IMR-90 (cell line): ENCODE results near the gene ALG6. TPM values are rescaled to one million over a fixed set of nuclear protein-coding genes. Genes with fewer than 3 reads are reported as not detected.

ENCODE experiments used
- ATAC-seq: fragments of 200-7000 bp; cut with Tn5 transposase; 2 replicates; pipeline ENCODE4 v1.9.1; 2020; ENCODE audit warnings: low read depth, mild to moderate bottlenecking, moderate library complexity
- BruUV-seq: library from RNA; stranded (reverse); fragments of 400-500 nt; replicated peaks from 2 replicates; lab custom pipeline; 2021; lab: Mats Ljungman, UMichigan
- CTCF ChIA-PET: fragments of 300-600 bp; formaldehyde crosslinking; extraction: SDS; loops from one replicate; lab custom pipeline; 2021; ENCODE audit warnings: antibody characterized with exemption; lab: Yijun Ruan, JAX
- POLR2A ChIA-PET: fragments of 300-600 bp; sonication (Branson Sonifier 250); formaldehyde crosslinking; loops from one replicate; lab custom pipeline; 2022; ENCODE audit warnings: antibody characterized with exemption; ENCODE audit not compliant: unreplicated experiment; lab: Charles Lee
- DNase-seq: peaks from one replicate; pipeline ENCODE4 v3.0.0; 2013
- H2AFZ ChIP-seq: replicated peaks from 2 replicates; pipeline ENCODE3; 2013; ENCODE audit warnings: low read length, mild to moderate bottlenecking; ENCODE audit not compliant: poor library complexity
- H2AK5ac ChIP-seq: 2 replicates; pipeline ENCODE4 v1.6.1; 2013; ENCODE audit warnings: low read depth, low read length, inconsistent platforms
- H2AK9ac ChIP-seq: replicated peaks from 2 replicates; pipeline ENCODE3; 2013; ENCODE audit warnings: mild to moderate bottlenecking, low read depth, low read length, moderate library complexity; ENCODE audit not compliant: poor library complexity
- H2BK120ac ChIP-seq: 2 replicates; pipeline ENCODE4 v1.6.1; 2013; ENCODE audit warnings: low read depth, low read length, inconsistent platforms
- H2BK15ac ChIP-seq: 3 replicates; pipeline ENCODE4 v1.6.1; 2013; ENCODE audit warnings: low read depth, low read length, inconsistent platforms
- H2BK20ac ChIP-seq: 2 replicates; pipeline ENCODE4 v1.6.1; 2013; ENCODE audit warnings: low read depth, mild to moderate bottlenecking, inconsistent platforms, low read length, moderate library complexity
- H2BK5ac ChIP-seq: 2 replicates; pipeline ENCODE4 v1.6.1; 2013; ENCODE audit warnings: mild to moderate bottlenecking, low read depth, low read length, inconsistent platforms; ENCODE audit not compliant: poor library complexity, severe bottlenecking
- H3K14ac ChIP-seq: replicated peaks from 2 replicates; pipeline ENCODE4 v1.6.1; 2013; ENCODE audit warnings: low read depth, low read length, inconsistent platforms
- H3K18ac ChIP-seq: 2 replicates; pipeline ENCODE4 v1.6.1; 2013; ENCODE audit warnings: low read depth, low read length, control low read depth
- H3K23ac ChIP-seq: 2 replicates; pipeline ENCODE4 v1.6.1; 2013; ENCODE audit warnings: low read depth, low read length, inconsistent platforms
- H3K27ac ChIP-seq: 2 replicates; pipeline ENCODE4 v1.5.1; 2013; ENCODE audit warnings: mild to moderate bottlenecking, control low read depth, low read length; ENCODE audit not compliant: insufficient read depth
- H3K27me3 ChIP-seq: 2 replicates; pipeline ENCODE4 v1.6.1; 2013; ENCODE audit warnings: low read length; ENCODE audit not compliant: control insufficient read depth, insufficient read depth
- H3K36me3 ChIP-seq: 2 replicates; pipeline ENCODE4 v1.6.1; 2013; ENCODE audit warnings: low read length, mixed read lengths; ENCODE audit not compliant: control insufficient read depth, insufficient read depth
- H3K4ac ChIP-seq: 2 replicates; pipeline ENCODE4 v1.6.1; 2013; ENCODE audit warnings: low read depth, low read length, inconsistent platforms
- H3K4me1 ChIP-seq: 2 replicates; pipeline ENCODE4 v1.6.1; 2013; ENCODE audit warnings: low read length, mixed read lengths; ENCODE audit not compliant: control insufficient read depth, insufficient read depth
- H3K4me2 ChIP-seq: 2 replicates; pipeline ENCODE4 v1.6.1; 2013; ENCODE audit warnings: low read depth, mild to moderate bottlenecking, control low read depth, low read length, moderate library complexity
- H3K4me3 ChIP-seq: 2 replicates; pipeline ENCODE4 v1.5.1; 2013; ENCODE audit warnings: low read depth, mild to moderate bottlenecking, control low read depth, low read length, moderate library complexity; ENCODE audit not compliant: insufficient read depth
- H3K56ac ChIP-seq: 2 replicates; pipeline ENCODE4 v1.6.1; 2013; ENCODE audit warnings: low read length, inconsistent platforms; ENCODE audit not compliant: insufficient read depth; ENCODE audit errors: extremely low read depth
- H3K79me1 ChIP-seq, 2 experiments: 2 replicates each; pipeline ENCODE4 v1.6.1; 2013; ENCODE audit warnings: low read length in 2 of 2, inconsistent platforms in 1 of 2, low read depth in 1 of 2
- H3K9ac ChIP-seq: 2 replicates; pipeline ENCODE4 v1.6.1; 2013; ENCODE audit warnings: low read depth, low read length, control low read depth
- H3K9me1 ChIP-seq: 2 replicates; pipeline ENCODE4 v1.6.1; 2013; ENCODE audit warnings: low read length, inconsistent platforms; ENCODE audit not compliant: insufficient read depth
- H3K9me3 ChIP-seq: 2 replicates; pipeline ENCODE4 v1.6.1; 2013; ENCODE audit warnings: low read length; ENCODE audit not compliant: control insufficient read depth, insufficient read depth
- H4K20me1 ChIP-seq: 2 replicates; pipeline ENCODE4 v1.6.1; 2013; ENCODE audit warnings: low read length, inconsistent platforms; ENCODE audit not compliant: insufficient read depth
- H4K5ac ChIP-seq: 2 replicates; pipeline ENCODE4 v1.6.1; 2013; ENCODE audit warnings: mild to moderate bottlenecking, low read depth, low read length, control low read depth
- H4K8ac ChIP-seq, 2 experiments: 2 replicates each; pipeline ENCODE4 v1.6.1; 2013; ENCODE audit warnings: low read depth in 2 of 2, low read length in 2 of 2, control low read depth in 1 of 2, inconsistent platforms in 1 of 2
- H4K91ac ChIP-seq: 2 replicates; pipeline ENCODE4 v1.6.1; 2013; ENCODE audit warnings: low read depth, low read length, inconsistent platforms; ENCODE audit not compliant: insufficient read depth
- CHD1 ChIP-seq: IDR thresholded peaks from 2 replicates; pipeline ENCODE4 v1.6.1; 2012; ENCODE audit warnings: low read depth, low read length, improper control_type of control experiment
- FOS ChIP-seq: fragments of 150-350 bp; IDR thresholded peaks from 2 replicates; pipeline ENCODE4 v1.6.1; 2016; ENCODE audit warnings: low read depth, low read length
- MXI1 ChIP-seq: IDR thresholded peaks from 2 replicates; pipeline ENCODE4 v1.6.1; 2012; ENCODE audit warnings: low read depth, mild to moderate bottlenecking, low read length, moderate library complexity, borderline replicate concordance
- RCOR1 ChIP-seq: IDR thresholded peaks from 2 replicates; pipeline ENCODE4 v1.6.1; 2012; ENCODE audit warnings: mild to moderate bottlenecking, low read length, improper control_type of control experiment; ENCODE audit not compliant: insufficient replicate concordance
- WGBS, 2 experiments: methylation state at CpG; one replicate each; pipeline versions ENCODE4 v1.1.5 to v1.1.7; 2013; ENCODE audit warnings: missing lambda C conversion rate in 2 of 2; ENCODE audit not compliant: insufficient read length in 1 of 2; ENCODE audit errors: extremely low coverage in 2 of 2; 5-methylcytosine and 5-hydroxymethylcytosine counted together
- dilution Hi-C: fragments of 300-500 bp; cut with HindIII; formaldehyde crosslinking; loops from one replicate; pipeline ENCODE4 v1.14.3; 2018; ENCODE audit warnings: low sequenced_read_pairs; ENCODE audit not compliant: unreplicated experiment
- in situ Hi-C: fragments of 300-500 bp; cut with MboI; formaldehyde crosslinking; loops from 3 replicates; pipeline ENCODE4 v1.14.3; 2019; ENCODE audit warnings: low sequenced_read_pairs, inconsistent platforms, mixed read lengths
- intact Hi-C: fragments of 100-400 bp; cut with micrococcal nuclease; formaldehyde crosslinking; loops from 2 replicates; pipeline ENCODE4 v1.10.0; 2022
- microRNA-seq, 2 experiments: library from miRNA; stranded (forward) in 1 of 2; unstranded in 1 of 2; fragments of 10-50 nt in 1 of 2; fragments of <30 nt in 1 of 2; gene quantifications in 1 of 2; microRNA quantifications in 1 of 2; one replicate each; pipeline versions ENCODE3 to v1.1.0; 2013 to 2020; ENCODE audit not compliant: insufficient read depth in 1 of 2, insufficient read length in 1 of 2, unreplicated experiment in 1 of 2
- polyA plus RNA-seq, 3 experiments: library from polyadenylated mRNA; depleted of rRNA; stranded (reverse); fragments of >200 nt; gene quantifications; 2 replicates each; pipeline ENCODE4 v1.2.3, GENCODE V29; 2012; ENCODE audit warnings: low replicate concordance in 1 of 3
- small RNA-seq, 5 experiments: library from RNA; depleted of rRNA; stranded (forward); fragments of <200 nt; gene quantifications; one replicate each; pipeline ENCODE3, GENCODE V24; 2012
- total RNA-seq: library from RNA; depleted of rRNA; stranded (reverse); fragments of >200 nt; gene quantifications from 2 replicates; pipeline ENCODE4 v1.2.3, GENCODE V29; 2012; rRNA removed
- TF ChIP-seq, protein P1 (sequence below): fragments of 150-350 bp; IDR thresholded peaks from 2 replicates; pipeline ENCODE4 v1.6.1; 2017; ENCODE audit warnings: mild to moderate bottlenecking, antibody characterized with exemption, low read length, low read depth

The ALG6 gene
- total and polyA plus RNA-seq, 2 of the 4 experiments (the other 2 are of a cell fraction) = 4.8 to 6.5 TPM

DNA sequence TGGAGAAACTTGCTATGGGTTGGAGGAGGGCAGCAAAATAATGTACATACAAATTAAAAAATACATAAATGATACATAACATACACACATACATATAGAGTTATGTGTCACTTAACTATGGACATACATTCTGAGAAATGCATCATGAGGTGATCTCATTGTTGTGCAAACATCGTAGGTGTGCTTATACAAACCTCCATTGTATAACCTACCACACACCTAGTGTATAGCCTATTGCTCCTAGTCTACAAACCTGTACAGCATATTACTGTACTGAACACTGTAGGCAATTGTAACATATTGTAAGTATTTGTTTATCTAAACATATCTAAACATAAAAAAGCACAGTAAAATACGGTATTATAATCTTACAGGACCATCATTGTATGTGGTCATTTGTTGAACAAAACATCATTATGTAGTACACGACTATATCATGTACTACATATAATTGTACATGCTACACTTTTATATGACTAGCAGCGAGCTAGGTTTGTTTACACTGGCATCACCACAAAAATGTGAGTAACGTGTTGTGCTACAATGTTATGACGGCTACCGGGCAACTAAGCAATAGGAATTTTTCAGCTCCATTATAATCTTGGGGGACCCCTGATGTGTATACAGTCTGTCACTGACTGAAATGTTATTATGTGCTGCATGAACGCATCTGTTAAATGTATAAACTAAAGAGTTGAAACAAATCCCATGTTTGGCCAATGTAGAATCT is 120.1 kb downstream of the ALG6 start:
- no CpG with 5 or more reads among the region's 8 CpGs for WGBS, 2 experiments
- no peak overlapping the region for H2BK120ac ChIP-seq
- H3K4ac ChIP-seq = no peak overlapping the region
- H2AK9ac ChIP-seq = no peak overlapping the region
- no peaks in the 10 kb centered on the region for H3K79me1 ChIP-seq
- no peak overlapping the region for H3K14ac ChIP-seq
- ChIA-PET CTCF (interaction anchor here (0.7 kb wide), 1 partner anchor 10 kb away, joined by 3 read pairs; no protein-coding TSS in a partner anchor), POLR2A (no interaction called here)
- no TSS peak for BruUV-seq
- no peaks in the 10 kb centered on the region for H3K36me3 ChIP-seq
- in situ Hi-C loops = no loop called here
- DNase-seq (peak; percentile 91), ATAC-seq (peak; percentile 94)
- peaks cover 3% of the 10 kb centered on the region; the same call in 1 of the 2 replicates for H3K9me1 ChIP-seq
- H3K4me3 ChIP-seq = no peak overlapping the region
- no peak overlapping the region for H2AFZ ChIP-seq
- H4K8ac ChIP-seq = no peak overlapping the region
- intact Hi-C loops = no loop called here
- no peaks in the 10 kb centered on the region for H4K20me1 ChIP-seq
- no peak overlapping the region for H3K9ac ChIP-seq
- H2BK5ac ChIP-seq = no peak overlapping the region
- no peak overlapping the region for H4K91ac ChIP-seq
- H4K5ac ChIP-seq = no peak overlapping the region
- no peaks in the 10 kb centered on the region for H3K27me3 ChIP-seq
- dilution Hi-C loops = no loop called here
- no peak overlapping the region for H3K18ac ChIP-seq
- no peak overlapping the region for H2AK5ac ChIP-seq
- no peak overlapping the region for H3K23ac ChIP-seq
- peaks cover 2% of the 10 kb centered on the region for H3K4me1 ChIP-seq
- H3K9me3 ChIP-seq = no peaks in the 10 kb centered on the region
- no peak overlapping the region for H3K56ac ChIP-seq
- H2BK15ac ChIP-seq = no peak overlapping the region
- H3K27ac ChIP-seq = no peak overlapping the region
- H3K4me2 ChIP-seq = no peak overlapping the region
- no peak for TF ChIP-seq RCOR1
- TF ChIP-seq MXI1 = no peak
- no peak for TF ChIP-seq CHD1
- TF ChIP-seq, protein P1, sequence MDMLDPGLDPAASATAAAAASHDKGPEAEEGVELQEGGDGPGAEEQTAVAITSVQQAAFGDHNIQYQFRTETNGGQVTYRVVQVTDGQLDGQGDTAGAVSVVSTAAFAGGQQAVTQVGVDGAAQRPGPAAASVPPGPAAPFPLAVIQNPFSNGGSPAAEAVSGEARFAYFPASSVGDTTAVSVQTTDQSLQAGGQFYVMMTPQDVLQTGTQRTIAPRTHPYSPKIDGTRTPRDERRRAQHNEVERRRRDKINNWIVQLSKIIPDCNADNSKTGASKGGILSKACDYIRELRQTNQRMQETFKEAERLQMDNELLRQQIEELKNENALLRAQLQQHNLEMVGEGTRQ = no peak
- no peak for TF ChIP-seq FOS
- H2BK20ac ChIP-seq = 0 out of 2 replicates have a peak overlapping the region, but pooled peaks have one; percentile 17

Small RNA genes within 50 kb of the gene (microRNA-seq; reads per million reads assigned to microRNA genes)
- 0 reads per million in 2 experiments for gene MIR6068 (ENCODE audit: insufficient read depth in 1 of 2, insufficient read length in 1 of 2, unreplicated experiment in 1 of 2)
- gene RF00019 (ENCODE audit: insufficient read depth, insufficient read length) = not detected

Small RNA genes within 50 kb of the gene (small RNA-seq; reads per million reads assigned to genes)
- gene MIR6068 (0 reads per million in 5 experiments), gene RF00019 (0 reads per million in 5 experiments)

Other genes starting within 250 kb of the ALG6 start
- not detected in 2 replicates for gene FOXD3, start 45.1 kb upstream of the ALG6 start, total RNA-seq
- gene FOXD3, start 45.1 kb upstream of the ALG6 start, polyA plus RNA-seq (2012; rRNA removed) = not detected in 2 replicates
- 8.1 and 15.8 TPM in 2 replicates for gene ITGB3BP, start 155.6 kb downstream of the ALG6 start, total RNA-seq
- gene ITGB3BP, start 155.6 kb downstream of the ALG6 start, polyA plus RNA-seq (2012; rRNA removed) = 10.8 and 11.9 TPM in 2 replicates
- 2.3 and 6.7 TPM in 2 replicates for gene EFCAB7, start 155.9 kb downstream of the ALG6 start, total RNA-seq
- gene EFCAB7, start 155.9 kb downstream of the ALG6 start, polyA plus RNA-seq (2012; rRNA removed) = 1.5 and 2.3 TPM in 2 replicates
- 82.5 and 94.5 TPM in 2 replicates for gene PGM1, start 225.8 kb downstream of the ALG6 start, total RNA-seq
- gene PGM1, start 225.8 kb downstream of the ALG6 start, polyA plus RNA-seq (2012; rRNA removed) = 35.8 and 42.6 TPM in 2 replicates